Adrenal gland (tissue), 12 donors: ENCODE data around the gene OR9A4. TPM values are rescaled to one million over a fixed set of nuclear protein-coding genes. Genes with fewer than 3 reads are reported as not detected.

Source experiments
- DNase-seq, 7 donors: peaks; one replicate each; pipeline ENCODE4 v3.0.0-alpha.2; 2019 to 2020
- H3K27ac ChIP-seq, 5 donors: fragments of 200-600 bp; sonication (generic) in 4 of 5; 1 replicate in 3 of 5; 2 replicates in 2 of 5; pipeline versions ENCODE4 v1.5.1 to v1.8.0; 2016 to 2020; ENCODE audit warnings: mild to moderate bottlenecking in 1 of 5
- H3K27me3 ChIP-seq: fragments of 200-600 bp; 2 replicates; pipeline ENCODE4 v1.8.0; 2021
- H3K36me3 ChIP-seq, 2 donors: fragments of 200-600 bp; replicated peaks in 1 of 2; 1 replicate in 1 of 2; 2 replicates in 1 of 2; pipeline versions ENCODE4 v1.5.1 to v1.8.0; 2018 to 2022
- H3K4me1 ChIP-seq, 2 donors: fragments of 200-600 bp; replicated peaks in 1 of 2; 1 replicate in 1 of 2; 2 replicates in 1 of 2; pipeline versions ENCODE4 v1.5.1 to v1.8.0; 2018 to 2021
- H3K4me3 ChIP-seq, 4 donors: fragments of 200-600 bp; sonication (generic) in 3 of 4; one replicate each; pipeline ENCODE4 v1.5.1; 2016 to 2018
- H3K9me3 ChIP-seq, 3 donors: fragments of 200-600 bp; sonication (generic) in 1 of 3; replicated peaks in 1 of 3; 1 replicate in 2 of 3; 2 replicates in 1 of 3; pipeline versions ENCODE4 v1.5.1 to v1.8.0; 2016 to 2021
- CTCF ChIP-seq, 6 experiments: fragments of 450-650 bp in 4 of 6; fragments of 200-600 bp in 2 of 6; sonication (generic) in 1 of 6; IDR thresholded peaks; 1 replicate in 5 of 6; 2 replicates in 1 of 6; pipeline versions ENCODE4 v1.5.1 to v1.8.0; 2016 to 2021; ENCODE audit warnings: antibody characterized with exemption in 6 of 6, mild to moderate bottlenecking in 2 of 6, moderate library complexity in 1 of 6
- POLR2A ChIP-seq, 2 donors: fragments of 450-650 bp; IDR thresholded peaks; one replicate each; pipeline ENCODE4 v1.6.1; 2017; ENCODE audit warnings: antibody characterized with exemption in 2 of 2, mild to moderate bottlenecking in 2 of 2, moderate library complexity in 1 of 2
- WGBS, 4 donors: extraction: QIAGEN DNeasy Blood & Tissue Kit in 2 of 4; methylation state at CpG; one replicate each; pipeline versions ENCODE4 v1.1.5 to v1.1.7; 2013 to 2017; 5-methylcytosine and 5-hydroxymethylcytosine counted together
- intact Hi-C, 2 donors: fragments of 100-400 bp; cut with DNase I; formaldehyde crosslinking; loops; one replicate each; pipeline versions ENCODE4 v1.14.1 to v1.15.0; 2022 to 2023
- polyA plus RNA-seq, 3 donors: library from polyadenylated mRNA; stranded (reverse); fragments of 200-250 nt in 2 of 3; fragments of 350-450 nt in 1 of 3; fragmentation: Illumina TruSeq in 1 of 3; extraction: RNeasy Lipid Tissue Mini Kit (QIAGEN cat#74804) in 1 of 3; gene quantifications; one replicate each; pipeline ENCODE4 v1.2.3, GENCODE V29; 2013 to 2014
- total RNA-seq, 9 donors: library from RNA; depleted of rRNA in 4 of 9; stranded (reverse); fragments of >200 nt in 4 of 9; fragments of 120-200 nt in 1 of 9; fragmentation: NEBNext Ultra II Directional in 1 of 9; extraction: Animal tissue kit (Norgen Biotek cat#: 25700) in 1 of 9; gene quantifications; one replicate each; pipeline versions ENCODE4 v1.1.0 to v1.2.4, GENCODE V29; 2013 to 2023
- donor health status: healthy with polysubstance abuse.
- donor health status: Bipolar disorder and iron deficiency.
- donor health status: DM: yes; HTN: yes; CAD: no.
- donor health status: DM: no; HTN: no; CAD: no.
- donor health status: DM: no; HTN: no; CAD: no.
- donor health status: DM: yes; HTN: yes; CAD: no.

OR9A4 gene
- total and polyA plus RNA-seq, 12 donors: 0.11 TPM; not detected in 11

GRCh38 chr7:141956084-141956483 is 39.9 kb downstream of the OR9A4 start:
- DNase-seq: no peak
- Histone ChIP-seq H3K27ac (no peak overlapping the region), H3K9me3 (no peaks in the 10 kb centered on the region), H3K4me3 (no peak overlapping the region), H3K36me3 (no peaks in the 10 kb centered on the region), H3K27me3 (no peaks in the 10 kb centered on the region), H3K4me1 (no peaks in the 10 kb centered on the region)
- intact Hi-C loops: no loop called here
- 44 to 55% (median 51%) methylated on average over 3 of the region's 3 CpGs for WGBS, 4 donors
- TF ChIP-seq POLR2A (IDR thresholded peaks at IDR 0.05) (no peak), CTCF (IDR thresholded peaks at IDR 0.05) (no peak)

- no peak overlapping the region for H3K4me3 ChIP-seq
- no peaks in the 10 kb centered on the region for H3K9me3 ChIP-seq
- no peaks in the 10 kb centered on the region for H3K36me3 ChIP-seq
- H3K4me1 ChIP-seq: no peaks in the 10 kb centered on the region
- 61 to 80% (median 69%) methylated on average over 3 of the region's 3 CpGs for WGBS, 4 donors
- H3K27me3 ChIP-seq: no peaks in the 10 kb centered on the region
- intact Hi-C loops: no loop called here
- TF ChIP-seq POLR2A (IDR thresholded peaks at IDR 0.05) (no peak), CTCF (IDR thresholded peaks at IDR 0.05) (no peak)
- H3K27ac ChIP-seq: peak overlapping the region in 1 of 5 donors; percentile 20
- no peak for DNase-seq
Observed at GRCh38 chr7:141960687-141961422, 44.7 kb downstream of the OR9A4 start.

Other genes starting within 250 kb of the OR9A4 start
- 10 to 100 TPM in 7 of 9 donors, 1 to 10 TPM in 2; 8.3 to 19.3 (median 14.0) TPM for gene DENND11, start 214.2 kb upstream of the OR9A4 start, total RNA-seq
- gene DENND11, start 214.2 kb upstream of the OR9A4 start, polyA plus RNA-seq: 1 to 10 TPM; 2.7 to 6.2 (median 3.6) TPM
- gene WEE2, start 208.0 kb upstream of the OR9A4 start, total RNA-seq: under 1 TPM in 1 of 9 donors, not detected in 8; 0.06 TPM
- under 1 TPM in 2 of 3 donors, not detected in 1; 0.03 to 0.09 TPM for gene WEE2, start 208.0 kb upstream of the OR9A4 start, polyA plus RNA-seq
- gene SSBP1, start 178.0 kb upstream of the OR9A4 start, total RNA-seq: 100 to 1,000 TPM in 7 of 9 donors, 10 to 100 TPM in 2; 87.0 to 276 (median 121) TPM
- 100 to 1,000 TPM in 2 of 3 donors, 10 to 100 TPM in 1; 91.4 to 316 (median 163) TPM for gene SSBP1, start 178.0 kb upstream of the OR9A4 start, polyA plus RNA-seq
- gene TAS2R3, start 152.3 kb upstream of the OR9A4 start, total RNA-seq: 1 to 10 TPM in 4 of 9 donors, under 1 TPM in 4, not detected in 1; 0.28 to 5.0 (median 1.3) TPM
- not detected for gene TAS2R3, start 152.3 kb upstream of the OR9A4 start, polyA plus RNA-seq
- 1 to 10 TPM in 2 of 9 donors, under 1 TPM in 6, not detected in 1; 0.22 to 5.2 (median 0.47) TPM for gene TAS2R4, start 139.7 kb upstream of the OR9A4 start, total RNA-seq
- gene TAS2R4, start 139.7 kb upstream of the OR9A4 start, polyA plus RNA-seq: under 1 TPM; 0.24 to 0.56 (median 0.31) TPM
- gene TAS2R5, start 126.2 kb upstream of the OR9A4 start, total RNA-seq: 1 to 10 TPM in 2 of 9 donors, under 1 TPM in 5, not detected in 2; 0.43 to 4.5 (median 0.61) TPM
- gene TAS2R5, start 126.2 kb upstream of the OR9A4 start, polyA plus RNA-seq: under 1 TPM; 0.31 to 0.47 (median 0.32) TPM
- not detected for gene PRSS37, start 74.9 kb upstream of the OR9A4 start, total RNA-seq
- gene PRSS37, start 74.9 kb upstream of the OR9A4 start, polyA plus RNA-seq: not detected
- 1 to 10 TPM in 5 of 9 donors, under 1 TPM in 3, not detected in 1; 0.17 to 5.8 (median 2.0) TPM for gene CLEC5A, start 30.6 kb downstream of the OR9A4 start, total RNA-seq
- gene CLEC5A, start 30.6 kb downstream of the OR9A4 start, polyA plus RNA-seq: 1 to 10 TPM; 1.1 to 3.1 (median 1.7) TPM
- gene TAS2R38, start 57.4 kb downstream of the OR9A4 start, total RNA-seq: not detected
- not detected for gene TAS2R38, start 57.4 kb downstream of the OR9A4 start, polyA plus RNA-seq
- gene MGAM, start 79.5 kb downstream of the OR9A4 start, total RNA-seq: 1 to 10 TPM in 1 of 9 donors, under 1 TPM in 7, not detected in 1; 0.14 to 4.5 (median 0.24) TPM
- under 1 TPM; 0.10 to 0.24 (median 0.15) TPM for gene MGAM, start 79.5 kb downstream of the OR9A4 start, polyA plus RNA-seq
- gene MGAM2, start 195.3 kb downstream of the OR9A4 start, total RNA-seq: under 1 TPM in 1 of 9 donors, not detected in 8; under 0.01 TPM
- under 1 TPM in 1 of 3 donors, not detected in 2; 0.05 TPM for gene MGAM2, start 195.3 kb downstream of the OR9A4 start, polyA plus RNA-seq